HEK293 (cell line): ENCODE measurements around the gene USF3.

Source experiments
- CTCF ChIP-seq: fragments of 450-650 bp; formaldehyde crosslinking; IDR thresholded peaks from 2 replicates; pipeline ENCODE4 v1.5.1; 2016; ENCODE audit warnings: missing biosample characterization, missing genetic modification characterization
- HIC1 ChIP-seq: fragments of 450-650 bp; formaldehyde crosslinking; IDR thresholded peaks from 2 replicates; pipeline ENCODE4 v1.5.1; 2016; ENCODE audit warnings: missing biosample characterization, missing genetic modification characterization
- KLF10 ChIP-seq: fragments of 450-650 bp; IDR thresholded peaks from 2 replicates; pipeline ENCODE4 v1.5.1; 2018; ENCODE audit warnings: missing biosample characterization, mild to moderate bottlenecking, missing genetic modification characterization
- OSR2 ChIP-seq: fragments of 450-650 bp; formaldehyde crosslinking; IDR thresholded peaks from 2 replicates; pipeline ENCODE4 v1.5.1; 2016; ENCODE audit warnings: missing biosample characterization, missing genetic modification characterization
- PATZ1 ChIP-seq: fragments of 450-650 bp; formaldehyde crosslinking; IDR thresholded peaks from 2 replicates; pipeline ENCODE4 v1.5.1; 2016; ENCODE audit warnings: missing biosample characterization, missing genetic modification characterization
- PBX3 ChIP-seq: sonication (generic); formaldehyde crosslinking; IDR thresholded peaks from 2 replicates; pipeline ENCODE4 v1.8.1; 2022; ENCODE audit warnings: mild to moderate bottlenecking, moderate library complexity, missing genetic modification reagents
- PRDM10 ChIP-seq: fragments of 450-650 bp; formaldehyde crosslinking; IDR thresholded peaks from 2 replicates; pipeline ENCODE4 v1.5.1; 2016; ENCODE audit warnings: missing biosample characterization, missing genetic modification characterization
- SETDB1 ChIP-seq: IDR thresholded peaks from one replicate; pipeline ENCODE4 v1.6.1; 2017; ENCODE audit warnings: mild to moderate bottlenecking, low read length, moderate library complexity, mixed read lengths; ENCODE audit not compliant: insufficient read length
- SP3 ChIP-seq: fragments of 450-650 bp; formaldehyde crosslinking; IDR thresholded peaks from 2 replicates; pipeline ENCODE4 v1.5.1; 2016; ENCODE audit warnings: missing biosample characterization, missing genetic modification characterization
- WT1 ChIP-seq: fragments of 450-650 bp; formaldehyde crosslinking; IDR thresholded peaks from 2 replicates; pipeline ENCODE4 v1.5.1; 2016; ENCODE audit warnings: missing biosample characterization, missing genetic modification characterization
- ZBTB17 ChIP-seq: fragments of 450-650 bp; formaldehyde crosslinking; IDR thresholded peaks from 2 replicates; pipeline ENCODE4 v1.5.1; 2016; ENCODE audit warnings: missing biosample characterization, missing genetic modification characterization
- ZBTB48 ChIP-seq: fragments of 450-650 bp; formaldehyde crosslinking; IDR thresholded peaks from 2 replicates; pipeline ENCODE4 v1.5.1; 2016; ENCODE audit warnings: missing biosample characterization, missing genetic modification characterization
- ZEB2 ChIP-seq: fragments of 450-650 bp; formaldehyde crosslinking; IDR thresholded peaks from 2 replicates; pipeline ENCODE4 v1.5.1; 2016; ENCODE audit warnings: missing biosample characterization, missing genetic modification characterization
- ZNF112 ChIP-seq: fragments of 450-650 bp; formaldehyde crosslinking; IDR thresholded peaks from 2 replicates; pipeline ENCODE4 v1.5.0; 2017; ENCODE audit warnings: missing biosample characterization, missing genetic modification characterization
- ZNF24 ChIP-seq: fragments of 450-650 bp; formaldehyde crosslinking; IDR thresholded peaks from 2 replicates; pipeline ENCODE4 v1.5.1; 2016; ENCODE audit warnings: missing biosample characterization, missing genetic modification characterization
- ZNF391 ChIP-seq: fragments of 450-650 bp; formaldehyde crosslinking; IDR thresholded peaks from 2 replicates; pipeline ENCODE4 v1.5.1; 2016; ENCODE audit warnings: low read depth, missing biosample characterization, missing genetic modification characterization, borderline replicate concordance
- ZNF48 ChIP-seq: fragments of 450-650 bp; formaldehyde crosslinking; IDR thresholded peaks from 2 replicates; pipeline ENCODE4 v1.5.1; 2016; ENCODE audit warnings: missing biosample characterization, missing genetic modification characterization
- ZNF488 ChIP-seq: fragments of 450-650 bp; formaldehyde crosslinking; IDR thresholded peaks from 2 replicates; pipeline ENCODE4 v1.5.1; 2016; ENCODE audit warnings: missing biosample characterization, missing genetic modification characterization
- ZNF514 ChIP-seq: fragments of 450-650 bp; formaldehyde crosslinking; IDR thresholded peaks from 2 replicates; pipeline ENCODE4 v1.5.1; 2016; ENCODE audit warnings: missing biosample characterization, missing genetic modification characterization
- ZNF530 ChIP-seq: fragments of 450-650 bp; formaldehyde crosslinking; IDR thresholded peaks from 2 replicates; pipeline ENCODE4 v1.5.1; 2016; ENCODE audit warnings: low read depth, missing biosample characterization, missing genetic modification characterization
- ZNF768 ChIP-seq: fragments of 450-650 bp; formaldehyde crosslinking; IDR thresholded peaks from 2 replicates; pipeline ENCODE4 v1.5.1; 2018; ENCODE audit warnings: missing biosample characterization, mild to moderate bottlenecking, missing genetic modification characterization
- ZNF785 ChIP-seq: fragments of 450-650 bp; formaldehyde crosslinking; IDR thresholded peaks from 2 replicates; pipeline ENCODE4 v1.5.1; 2016; ENCODE audit warnings: missing biosample characterization, missing genetic modification characterization
- ZNF791 ChIP-seq: fragments of 450-650 bp; formaldehyde crosslinking; IDR thresholded peaks from 2 replicates; pipeline ENCODE4 v1.5.1; 2016; ENCODE audit warnings: missing biosample characterization, missing genetic modification characterization

The USF3 gene

GRCh38 chr3:113696658-113697499, 437 bp upstream of the USF3 start (continued):
- TF ChIP-seq ZNF514 (no peak), SETDB1 (no peak), OSR2 (tag by site-specific recombination) (no peak), ZEB2 (tag by site-specific recombination) (no peak), ZNF785 (tag by site-specific recombination) (no peak), ZNF24 (tag by site-specific recombination) (no peak), ZNF768 (no peak), PBX3 (CRISPR knock-in tag) (no peak), PATZ1 (peak; percentile 65), PRDM10 (tag by site-specific recombination) (peak; percentile 85), ZBTB48 (tag by site-specific recombination) (peak; percentile 41), ZNF488 (tag by site-specific recombination) (no peak), KLF10 (peak; percentile 89), ZNF48 (no peak), ZNF391 (tag by site-specific recombination) (no peak), CTCF (tag by site-specific recombination) (peak; percentile 45; the same call in 1 of the 2 replicates), HIC1 (tag by site-specific recombination) (no peak), ZNF791 (no peak), WT1 (tag by site-specific recombination) (0 out of 2 replicates have a peak, but pooled peaks have one; percentile 13), ZNF530 (no peak), ZNF112 (no peak), SP3 (tag by site-specific recombination) (peak; percentile 97), ZBTB17 (peak; percentile 54)
